Measurements from ENCODE around the gene EVA1B.

Gene EVA1B

GRCh38 chr1:36306902-36307456 is 16.5 kb downstream of the EVA1B start:
- Mint-ChIP-seq H3K4me1 (peaks cover 51% of the 10 kb centered on the region), H3K9me3 (no peaks in the 10 kb centered on the region), H3K27ac (peak overlapping the region; percentile 95), H3K4me3 (peak overlapping the region; percentile 93), H3K36me3 (peaks cover 93% of the 10 kb centered on the region)
- peak; percentile 99 for ATAC-seq
- DNase-seq (ENCODE audit: low spot score in 2 of 2) = peak; percentile 92 to 95

- DNase-seq (ENCODE audit: low spot score in 2 of 2) = no peak
- Mint-ChIP-seq H3K4me1 (peaks cover 51% of the 10 kb centered on the region), H3K4me3 (peak within 1 kb of the TSS; percentile 93), H3K36me3 (peaks cover 95% of the 10 kb centered on the region), H3K9me3 (no peaks in the 10 kb centered on the region), H3K27ac (peak within 1 kb of the TSS; percentile 95)
- peak; percentile 64 for ATAC-seq
Observed at GRCh38 chr1:36306210-36306901, 17.1 kb downstream of the EVA1B start, which contains the start of gene SH3D21. Gene SH3D21 (plus strand): TSS chr1:36306368. CDS start chr1:36306421, 53 bp downstream.

- Mint-ChIP-seq H3K27ac (peak overlapping the region; percentile 95), H3K4me1 (peaks cover 56% of the 10 kb centered on the region), H3K9me3 (no peaks in the 10 kb centered on the region), H3K36me3 (peaks cover 95% of the 10 kb centered on the region), H3K4me3 (peak overlapping the region; percentile 93)
- DNase-seq (ENCODE audit: low spot score in 2 of 2) (no peak), ATAC-seq (no peak)
Observed at GRCh38 chr1:36305915-36306209, 17.6 kb downstream of the EVA1B start.

GRCh38 chr1:36304970-36305914 is 18.2 kb downstream of the EVA1B start:
- peak overlapping the region; percentile 93 for H3K4me3 Mint-ChIP-seq
- H3K36me3 Mint-ChIP-seq = peaks cover 95% of the 10 kb centered on the region
- DNase-seq (ENCODE audit: low spot score in 2 of 2) (no peak), ATAC-seq (no peak)
- H3K27ac Mint-ChIP-seq = peak overlapping the region; percentile 44
- no peaks in the 10 kb centered on the region for H3K9me3 Mint-ChIP-seq
- H3K4me1 Mint-ChIP-seq = peaks cover 56% of the 10 kb centered on the region

GRCh38 chr1:36304521-36304920 is 18.9 kb downstream of the EVA1B start:
- Mint-ChIP-seq H3K4me3 (no peak overlapping the region), H3K36me3 (peaks cover 95% of the 10 kb centered on the region), H3K9me3 (no peaks in the 10 kb centered on the region), H3K4me1 (peaks cover 60% of the 10 kb centered on the region), H3K27ac (no peak overlapping the region)
- DNase-seq (ENCODE audit: low spot score in 2 of 2) = no peak
- ATAC-seq = no peak

GRCh38 chr1:36303650-36304360 is 19.6 kb downstream of the EVA1B start:
- no peak overlapping the region for H3K4me3 Mint-ChIP-seq
- no peak for DNase-seq (ENCODE audit: low spot score in 2 of 2)
- H3K4me1 Mint-ChIP-seq = peaks cover 58% of the 10 kb centered on the region
- no peaks in the 10 kb centered on the region for H3K9me3 Mint-ChIP-seq
- ATAC-seq = no peak
- peaks cover 95% of the 10 kb centered on the region for H3K36me3 Mint-ChIP-seq
- H3K27ac Mint-ChIP-seq = peak overlapping the region; percentile 91

- H3K4me1 Mint-ChIP-seq = peaks cover 57% of the 10 kb centered on the region
- H3K27ac Mint-ChIP-seq = peak overlapping the region; percentile 91
- peaks cover 95% of the 10 kb centered on the region for H3K36me3 Mint-ChIP-seq
- H3K9me3 Mint-ChIP-seq = no peaks in the 10 kb centered on the region
- ATAC-seq (no peak), DNase-seq (ENCODE audit: low spot score in 2 of 2) (no peak)
- H3K4me3 Mint-ChIP-seq = no peak overlapping the region
Observed at GRCh38 chr1:36303244-36303643, 20.2 kb downstream of the EVA1B start.

- H3K27ac Mint-ChIP-seq = peak overlapping the region; percentile 82
- H3K9me3 Mint-ChIP-seq = no peaks in the 10 kb centered on the region
- DNase-seq (ENCODE audit: low spot score in 2 of 2) (no peak), ATAC-seq (no peak)
- H3K4me1 Mint-ChIP-seq = peaks cover 40% of the 10 kb centered on the region
- H3K4me3 Mint-ChIP-seq = no peak overlapping the region
- H3K36me3 Mint-ChIP-seq = peaks cover 98% of the 10 kb centered on the region
Observed at GRCh38 chr1:36301220-36301619, 22.2 kb downstream of the EVA1B start.

GRCh38 chr1:36300526-36300925 is 22.9 kb downstream of the EVA1B start:
- Mint-ChIP-seq H3K9me3 (no peaks in the 10 kb centered on the region), H3K27ac (peak overlapping the region; percentile 82), H3K4me3 (no peak overlapping the region), H3K4me1 (peaks cover 33% of the 10 kb centered on the region), H3K36me3 (peaks cover 100% of the 10 kb centered on the region)
- DNase-seq (ENCODE audit: low spot score in 2 of 2) (no peak), ATAC-seq (peak; percentile 88)

GRCh38 chr1:36298640-36299039 is 24.8 kb downstream of the EVA1B start:
- no peaks in the 10 kb centered on the region for H3K9me3 Mint-ChIP-seq
- ATAC-seq = no peak

GRCh38 chr1:36297062-36297461 is 26.4 kb downstream of the EVA1B start:
- H3K27ac Mint-ChIP-seq = no peak overlapping the region
- peaks cover 20% of the 10 kb centered on the region for H3K4me1 Mint-ChIP-seq
- DNase-seq (ENCODE audit: low spot score in 2 of 2) (no peak), ATAC-seq (no peak)
- no peaks in the 10 kb centered on the region for H3K9me3 Mint-ChIP-seq
- peaks cover 100% of the 10 kb centered on the region for H3K36me3 Mint-ChIP-seq
- H3K4me3 Mint-ChIP-seq = no peak overlapping the region

More at GRCh38 chr1:36298640-36299039, 24.8 kb downstream of the EVA1B start:
- DNase-seq (ENCODE audit: low spot score in 2 of 2) = no peak
- Mint-ChIP-seq H3K27ac (peak overlapping the region; percentile 34), H3K4me1 (peaks cover 23% of the 10 kb centered on the region), H3K4me3 (no peak overlapping the region), H3K36me3 (peaks cover 100% of the 10 kb centered on the region)

GRCh38 chr1:36295390-36295789 is 28.1 kb downstream of the EVA1B start:
- Mint-ChIP-seq H3K27ac (no peak overlapping the region), H3K4me3 (no peak overlapping the region), H3K4me1 (peaks cover 14% of the 10 kb centered on the region), H3K36me3 (peaks cover 100% of the 10 kb centered on the region), H3K9me3 (no peaks in the 10 kb centered on the region)
- no peak for DNase-seq (ENCODE audit: low spot score in 2 of 2)
- ATAC-seq = no peak

- H3K27ac Mint-ChIP-seq = peak overlapping the region; percentile 10
- H3K9me3 Mint-ChIP-seq = no peaks in the 10 kb centered on the region
- ATAC-seq (no peak), DNase-seq (ENCODE audit: low spot score in 2 of 2) (no peak)
- H3K4me1 Mint-ChIP-seq = peaks cover 12% of the 10 kb centered on the region
- no peak overlapping the region for H3K4me3 Mint-ChIP-seq
- H3K36me3 Mint-ChIP-seq = peaks cover 100% of the 10 kb centered on the region
Observed at GRCh38 chr1:36287595-36287994, 35.9 kb downstream of the EVA1B start.

- H3K9me3 Mint-ChIP-seq = no peaks in the 10 kb centered on the region
- no peak for DNase-seq (ENCODE audit: low spot score in 2 of 2)
- peak overlapping the region; percentile 10 for H3K27ac Mint-ChIP-seq
- H3K4me3 Mint-ChIP-seq = no peak overlapping the region
- no peak for ATAC-seq
- H3K4me1 Mint-ChIP-seq = peaks cover 12% of the 10 kb centered on the region
- H3K36me3 Mint-ChIP-seq = peaks cover 100% of the 10 kb centered on the region
Observed at GRCh38 chr1:36286802-36287201, 36.6 kb downstream of the EVA1B start.
